Pons (tissue), 1 donor: ENCODE results near the gene WDR87.
A peak's percentile ranks its signal among the peaks of the same experiment; 100 is the strongest.
"Not testable (repeated sequence)": the region's sequence is repeated elsewhere in the genome, so short reads cannot be mapped to it uniquely, and the experiment has no call there.

ENCODE experiments used
- DNase-seq: peaks from one replicate; pipeline ENCODE4 v3.0.0-alpha.2; 2016; ENCODE audit warnings: low spot score

WDR87 gene

GRCh38 chr19:37930416-37930815 lies 24.0 kb upstream of the WDR87 start:
- DNase-seq = no peak

- no peak for DNase-seq
Observed at GRCh38 chr19:37929355-37929923, 23.0 kb upstream of the WDR87 start.

GRCh38 chr19:37928527-37929286 lies 22.3 kb upstream of the WDR87 start:
- DNase-seq = no peak

GRCh38 chr19:37926711-37927110 lies 20.3 kb upstream of the WDR87 start:
- no peak for DNase-seq

GRCh38 chr19:37926255-37926654 lies 19.9 kb upstream of the WDR87 start:
- no peak for DNase-seq

GRCh38 chr19:37925212-37925611 lies 18.8 kb upstream of the WDR87 start:
- no peak for DNase-seq

- not testable (repeated sequence) for DNase-seq
Observed at GRCh38 chr19:37924573-37924972, 18.2 kb upstream of the WDR87 start.

GRCh38 chr19:37920591-37921450 lies 14.4 kb upstream of the WDR87 start:
- no peak for DNase-seq

GRCh38 chr19:37914908-37915307 lies 8.5 kb upstream of the WDR87 start:
- no peak for DNase-seq

GRCh38 chr19:37909661-37910199 lies 3.3 kb upstream of the WDR87 start:
- no peak for DNase-seq

- DNase-seq = no peak
Observed at GRCh38 chr19:37907735-37908455, 1.5 kb upstream of the WDR87 start.

GRCh38 chr19:37906869-37907734 lies 708 bp upstream of the WDR87 start, which contains the start of gene SIPA1L3:
SIPA1L3 (plus strand) TSS chr19:37907208; CDS start chr19:38081566, 174,358 bp downstream.
- DNase-seq = peak; percentile 94

- DNase-seq = no peak
Observed at GRCh38 chr19:37903096-37903495, 3.3 kb downstream of the WDR87 start.

- DNase-seq = peak; percentile 80
Observed at GRCh38 chr19:37902668-37903067, 3.7 kb downstream of the WDR87 start.

- DNase-seq = no peak
Observed at GRCh38 chr19:37899966-37900365, 6.4 kb downstream of the WDR87 start.

- no peak for DNase-seq
Observed at GRCh38 chr19:37899453-37899852, 6.9 kb downstream of the WDR87 start.

- DNase-seq = no peak
Observed at GRCh38 chr19:37896180-37896579, 10.2 kb downstream of the WDR87 start.

- no peak for DNase-seq
Observed at GRCh38 chr19:37893845-37894575, 12.4 kb downstream of the WDR87 start.

- no peak for DNase-seq
Observed at GRCh38 chr19:37886571-37886970, 19.8 kb downstream of the WDR87 start.

GRCh38 chr19:37885392-37885791 lies 21.0 kb downstream of the WDR87 start:
- DNase-seq = no peak
